Activated naive CD8-positive, alpha-beta T cell treated with anti-CD3 and anti-CD28 coated beads, Interleukin-2, amount 50 U/mL, for 24 hours (primary cell): ENCODE data around the gene PCDHA6.
"Not testable (repeated sequence)": the region's sequence is repeated elsewhere in the genome, so short reads cannot be mapped to it uniquely, and the experiment has no call there.

ENCODE experiments used
- ATAC-seq: fragments of 150-1000 bp; cut with Tn5 transposase; one replicate; pipeline ENCODE4 v1.10.0; 2021
- DNase-seq: peaks from one replicate; pipeline ENCODE4 v3.0.0; 2021
- H3K27ac Mint-ChIP-seq: one replicate; pipeline ENCODE4 v1.8.0; 2021; ENCODE audit warnings: mild to moderate bottlenecking, mixed read lengths
- H3K27me3 Mint-ChIP-seq: one replicate; pipeline ENCODE4 v1.8.0; 2021; ENCODE audit warnings: mixed read lengths
- H3K36me3 Mint-ChIP-seq: one replicate; pipeline ENCODE4 v1.8.0; 2021; ENCODE audit warnings: low read depth, mixed read lengths
- H3K4me1 Mint-ChIP-seq: one replicate; pipeline ENCODE4 v1.8.0; 2021; ENCODE audit warnings: mixed read lengths
- H3K4me3 Mint-ChIP-seq: one replicate; pipeline ENCODE4 v1.8.0; 2021; ENCODE audit warnings: mild to moderate bottlenecking, moderate library complexity, mixed read lengths
- H3K9me3 Mint-ChIP-seq: one replicate; pipeline ENCODE4 v1.8.0; 2021; ENCODE audit warnings: mixed read lengths

PCDHA6 gene

GRCh38 chr5:140802381-140802780 is 25.4 kb upstream of the PCDHA6 start:
- H3K27me3 Mint-ChIP-seq, result peaks cover 18% of the 10 kb centered on the region
- DNase-seq, H3K4me3 Mint-ChIP-seq, ATAC-seq, H3K27ac Mint-ChIP-seq, H3K4me1 Mint-ChIP-seq: not testable (repeated sequence)
- peaks cover 21% of the 10 kb centered on the region for H3K36me3 Mint-ChIP-seq
- peaks cover 44% of the 10 kb centered on the region for H3K9me3 Mint-ChIP-seq

- Mint-ChIP-seq H3K4me1 (no peaks in the 10 kb centered on the region), H3K27me3 (peaks cover 21% of the 10 kb centered on the region), H3K27ac (no peak overlapping the region), H3K36me3 (peaks cover 21% of the 10 kb centered on the region), H3K9me3 (peaks cover 47% of the 10 kb centered on the region), H3K4me3 (no peak overlapping the region)
- DNase-seq (no peak), ATAC-seq (no peak)
Measured at GRCh38 chr5:140802781-140803271, 24.9 kb upstream of the PCDHA6 start.

GRCh38 chr5:140806834-140807775 is 20.7 kb upstream of the PCDHA6 start, which contains the start of gene PCDHA4:
Gene PCDHA4, plus strand, starts transcription at chr5:140807068.
- ATAC-seq, result no peak
- H3K4me3 Mint-ChIP-seq, result no peak within 1 kb of the TSS
- H3K4me1 Mint-ChIP-seq, result no peaks in the 10 kb centered on the region
- H3K27ac Mint-ChIP-seq, result no peak within 1 kb of the TSS
- H3K36me3 Mint-ChIP-seq, result peaks cover 6% of the 10 kb centered on the region
- DNase-seq, result peak; percentile 14
- H3K9me3 Mint-ChIP-seq, result peaks cover 38% of the 10 kb centered on the region
- peaks cover 19% of the 10 kb centered on the region for H3K27me3 Mint-ChIP-seq

DNA sequence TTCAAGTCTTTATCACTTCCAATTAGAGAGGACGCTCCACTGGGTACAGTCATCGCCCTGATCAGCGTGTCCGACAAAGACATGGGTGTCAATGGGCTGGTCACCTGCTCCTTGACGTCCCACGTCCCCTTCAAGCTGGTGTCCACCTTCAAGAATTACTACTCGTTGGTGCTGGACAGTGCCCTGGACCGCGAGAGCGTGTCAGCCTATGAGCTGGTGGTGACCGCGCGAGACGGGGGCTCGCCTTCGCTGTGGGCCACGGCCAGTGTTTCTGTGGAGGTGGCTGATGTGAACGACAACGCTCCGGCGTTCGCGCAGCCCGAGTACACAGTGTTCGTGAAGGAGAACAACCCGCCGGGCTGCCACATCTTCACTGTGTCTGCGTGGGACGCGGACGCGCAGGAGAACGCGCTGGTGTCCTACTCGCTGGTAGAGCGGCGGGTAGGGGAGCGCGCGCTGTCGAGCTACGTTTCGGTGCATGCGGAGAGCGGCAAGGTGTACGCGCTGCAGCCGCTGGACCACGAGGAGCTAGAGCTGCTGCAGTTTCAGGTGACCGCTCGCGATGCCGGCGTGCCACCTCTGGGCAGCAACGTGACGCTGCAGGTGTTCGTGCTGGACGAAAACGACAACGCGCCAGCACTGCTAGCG is 19.4 kb upstream of the PCDHA6 start:
- H3K4me1 Mint-ChIP-seq, DNase-seq, ATAC-seq, H3K36me3 Mint-ChIP-seq, H3K4me3 Mint-ChIP-seq, H3K27ac Mint-ChIP-seq: not testable (repeated sequence)
- Mint-ChIP-seq H3K9me3 (peaks cover 49% of the 10 kb centered on the region), H3K27me3 (peaks cover 20% of the 10 kb centered on the region)

- ATAC-seq, result no peak
- Mint-ChIP-seq H3K4me3 (no peak overlapping the region), H3K9me3 (peaks cover 46% of the 10 kb centered on the region), H3K27me3 (peaks cover 18% of the 10 kb centered on the region), H3K27ac (no peak overlapping the region), H3K36me3 (peaks cover 5% of the 10 kb centered on the region), H3K4me1 (no peaks in the 10 kb centered on the region)
- no peak for DNase-seq
Measured at GRCh38 chr5:140808889-140809291, 18.9 kb upstream of the PCDHA6 start.

GRCh38 chr5:140821375-140822280 is 6.1 kb upstream of the PCDHA6 start, which contains the start of gene PCDHA5:
Gene PCDHA5, plus strand, starts transcription at chr5:140821613.
- DNase-seq (peak; percentile 40), ATAC-seq (no peak)
- H3K27ac Mint-ChIP-seq, result no peak within 1 kb of the TSS
- H3K4me3 Mint-ChIP-seq, result no peak within 1 kb of the TSS
- H3K9me3 Mint-ChIP-seq, result peaks cover 14% of the 10 kb centered on the region
- H3K36me3 Mint-ChIP-seq, result peaks cover 5% of the 10 kb centered on the region
- no peaks in the 10 kb centered on the region for H3K4me1 Mint-ChIP-seq
- peaks cover 18% of the 10 kb centered on the region for H3K27me3 Mint-ChIP-seq

DNA sequence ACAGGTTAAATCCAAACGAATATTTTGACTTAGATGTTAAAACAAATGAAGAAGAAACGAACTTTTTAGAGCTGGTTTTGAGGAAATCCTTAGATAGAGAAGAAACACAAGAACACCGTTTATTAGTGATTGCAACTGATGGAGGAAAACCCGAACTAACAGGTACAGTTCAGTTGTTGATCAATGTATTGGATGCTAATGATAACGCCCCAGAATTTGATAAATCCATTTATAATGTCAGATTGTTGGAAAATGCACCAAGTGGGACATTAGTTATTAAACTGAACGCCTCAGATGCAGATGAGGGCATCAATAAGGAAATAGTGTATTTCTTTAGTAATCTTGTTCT is 5.5 kb upstream of the PCDHA6 start:
- Mint-ChIP-seq H3K27me3 (peaks cover 23% of the 10 kb centered on the region), H3K4me3 (no peak overlapping the region), H3K9me3 (peaks cover 20% of the 10 kb centered on the region), H3K36me3 (peaks cover 7% of the 10 kb centered on the region), H3K4me1 (no peaks in the 10 kb centered on the region), H3K27ac (no peak overlapping the region)
- DNase-seq (no peak), ATAC-seq (no peak)

DNA sequence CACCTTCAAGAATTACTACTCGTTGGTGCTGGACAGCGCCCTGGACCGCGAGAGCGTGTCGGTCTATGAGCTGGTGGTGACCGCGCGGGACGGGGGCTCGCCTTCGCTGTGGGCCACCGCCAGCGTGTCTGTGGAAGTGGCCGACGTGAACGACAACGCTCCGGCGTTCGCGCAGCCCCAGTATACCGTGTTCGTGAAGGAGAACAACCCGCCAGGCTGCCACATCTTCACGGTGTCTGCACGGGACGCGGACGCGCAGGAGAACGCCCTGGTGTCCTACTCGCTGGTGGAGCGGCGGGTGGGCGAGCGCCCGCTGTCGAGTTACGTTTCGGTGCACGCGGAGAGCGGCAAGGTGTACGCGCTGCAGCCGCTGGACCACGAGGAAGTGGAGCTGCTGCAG is 4.8 kb upstream of the PCDHA6 start:
- H3K27ac Mint-ChIP-seq, H3K36me3 Mint-ChIP-seq, H3K4me3 Mint-ChIP-seq, ATAC-seq, DNase-seq, H3K4me1 Mint-ChIP-seq: not testable (repeated sequence)
- Mint-ChIP-seq H3K9me3 (peaks cover 22% of the 10 kb centered on the region), H3K27me3 (peaks cover 28% of the 10 kb centered on the region)

GRCh38 chr5:140823475-140823874 is 4.3 kb upstream of the PCDHA6 start:
- H3K4me3 Mint-ChIP-seq, result no peak overlapping the region
- no peaks in the 10 kb centered on the region for H3K4me1 Mint-ChIP-seq
- no peak for DNase-seq
- H3K27me3 Mint-ChIP-seq, result peaks cover 31% of the 10 kb centered on the region
- H3K36me3 Mint-ChIP-seq, result peaks cover 12% of the 10 kb centered on the region
- no peak for ATAC-seq
- no peak overlapping the region for H3K27ac Mint-ChIP-seq
- peaks cover 21% of the 10 kb centered on the region for H3K9me3 Mint-ChIP-seq

DNA sequence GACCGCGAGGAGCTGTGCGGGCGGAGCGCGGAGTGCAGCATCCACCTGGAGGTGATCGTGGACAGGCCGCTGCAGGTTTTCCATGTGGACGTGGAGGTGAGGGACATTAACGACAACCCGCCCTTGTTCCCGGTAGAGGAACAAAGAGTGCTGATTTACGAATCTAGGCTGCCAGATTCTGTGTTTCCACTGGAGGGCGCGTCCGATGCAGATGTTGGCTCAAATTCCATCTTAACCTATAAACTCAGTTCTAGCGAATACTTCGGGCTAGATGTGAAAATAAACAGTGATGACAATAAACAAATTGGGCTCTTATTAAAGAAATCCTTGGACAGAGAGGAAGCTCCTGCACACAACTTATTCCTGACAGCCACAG is 590 bp downstream of the PCDHA6 start:
- H3K4me1 Mint-ChIP-seq, result no peaks in the 10 kb centered on the region
- DNase-seq, result no peak
- no peak for ATAC-seq
- peaks cover 14% of the 10 kb centered on the region for H3K36me3 Mint-ChIP-seq
- peaks cover 36% of the 10 kb centered on the region for H3K9me3 Mint-ChIP-seq
- H3K4me3 Mint-ChIP-seq, result no peak overlapping the region
- no peak overlapping the region for H3K27ac Mint-ChIP-seq
- peaks cover 29% of the 10 kb centered on the region for H3K27me3 Mint-ChIP-seq

DNA sequence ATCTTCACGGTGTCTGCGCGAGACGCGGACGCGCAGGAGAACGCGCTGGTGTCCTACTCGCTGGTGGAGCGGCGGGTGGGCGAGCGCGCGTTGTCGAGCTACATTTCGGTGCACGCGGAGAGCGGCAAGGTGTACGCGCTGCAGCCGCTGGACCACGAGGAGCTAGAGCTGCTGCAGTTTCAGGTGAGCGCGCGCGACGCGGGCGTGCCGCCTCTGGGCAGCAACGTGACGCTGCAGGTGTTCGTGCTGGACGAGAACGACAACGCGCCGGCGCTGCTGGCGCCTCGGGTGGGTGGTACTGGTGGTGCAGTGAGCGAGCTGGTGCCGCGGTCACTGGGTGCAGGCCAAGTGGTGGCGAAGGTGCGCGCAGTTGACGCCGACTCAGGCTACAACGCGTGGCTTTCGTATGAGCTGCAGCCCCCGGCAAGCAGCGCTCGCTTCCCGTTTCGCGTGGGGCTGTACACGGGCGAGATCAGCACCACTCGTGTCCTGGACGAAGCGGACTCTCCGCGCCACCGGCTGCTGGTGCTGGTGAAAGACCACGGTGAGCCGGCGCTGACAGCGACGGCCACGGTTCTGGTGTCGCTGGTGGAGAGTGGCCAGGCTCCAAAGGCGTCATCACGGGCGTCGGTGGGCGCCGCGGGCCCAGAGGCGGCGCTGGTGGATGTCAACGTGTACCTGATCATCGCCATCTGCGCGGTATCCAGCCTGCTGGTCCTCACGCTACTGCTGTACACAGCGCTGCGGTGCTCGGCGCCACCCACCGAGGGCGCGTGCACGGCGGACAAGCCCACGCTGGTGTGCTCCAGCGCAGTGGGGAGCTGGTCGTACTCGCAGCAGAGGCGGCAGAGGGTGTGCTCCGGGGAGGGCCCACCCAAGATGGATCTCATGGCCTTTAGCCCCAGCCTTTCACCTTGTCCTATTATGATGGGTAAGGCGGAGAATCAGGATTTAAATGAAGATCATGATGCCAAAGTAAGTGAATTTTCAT is 2.0 kb downstream of the PCDHA6 start:
- not testable (repeated sequence) for DNase-seq, H3K4me1 Mint-ChIP-seq, H3K27ac Mint-ChIP-seq, H3K4me3 Mint-ChIP-seq, ATAC-seq
- H3K36me3 Mint-ChIP-seq, result peaks cover 15% of the 10 kb centered on the region
- peaks cover 40% of the 10 kb centered on the region for H3K9me3 Mint-ChIP-seq
- peaks cover 38% of the 10 kb centered on the region for H3K27me3 Mint-ChIP-seq

DNA sequence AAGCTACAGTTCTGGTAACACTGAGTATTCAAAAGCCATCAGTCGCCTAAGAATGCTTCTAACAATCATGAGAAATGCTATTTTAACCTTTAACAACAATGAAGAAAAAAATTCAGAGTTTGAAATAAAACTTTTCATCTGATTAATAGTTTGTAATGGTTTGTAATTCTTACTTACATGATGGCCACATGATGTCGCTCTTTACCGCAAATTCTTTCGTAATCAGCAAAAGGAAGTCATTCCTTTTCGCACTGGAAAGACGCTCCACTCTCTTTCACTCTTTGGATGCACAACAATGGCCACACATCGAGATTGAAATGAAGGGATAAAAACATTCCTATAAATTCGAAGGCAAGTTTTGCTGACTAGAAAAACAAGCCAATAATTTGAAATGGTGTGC is 6.2 kb downstream of the PCDHA6 start, which contains the start of gene PCDHA7:
Gene PCDHA7 (plus strand): TSS at position 277 of the 400 bp plus-strand sequence. CDS start 115 bp downstream, at position 392.
- H3K27ac Mint-ChIP-seq, result no peak within 1 kb of the TSS
- peaks cover 20% of the 10 kb centered on the region for H3K9me3 Mint-ChIP-seq
- H3K27me3 Mint-ChIP-seq, result peaks cover 21% of the 10 kb centered on the region
- ATAC-seq (no peak), DNase-seq (no peak)
- peaks cover 4% of the 10 kb centered on the region for H3K36me3 Mint-ChIP-seq
- H3K4me1 Mint-ChIP-seq, result no peaks in the 10 kb centered on the region
- H3K4me3 Mint-ChIP-seq, result no peak within 1 kb of the TSS

GRCh38 chr5:140834439-140835008 is 6.8 kb downstream of the PCDHA6 start:
- Mint-ChIP-seq H3K27me3 (peaks cover 21% of the 10 kb centered on the region), H3K9me3 (peaks cover 23% of the 10 kb centered on the region)
- not testable (repeated sequence) for DNase-seq, H3K36me3 Mint-ChIP-seq, H3K27ac Mint-ChIP-seq, H3K4me3 Mint-ChIP-seq, ATAC-seq, H3K4me1 Mint-ChIP-seq
